NCI-H2029 treated with DMSO at 0.1 percent for 48 hours (cell line): ENCODE results near the gene CLDN8.

Experiments used
- DNase-seq: peaks from one replicate; lab custom pipeline; 2025; lab: John Stamatoyannopoulos, UW

Gene CLDN8

DNA sequence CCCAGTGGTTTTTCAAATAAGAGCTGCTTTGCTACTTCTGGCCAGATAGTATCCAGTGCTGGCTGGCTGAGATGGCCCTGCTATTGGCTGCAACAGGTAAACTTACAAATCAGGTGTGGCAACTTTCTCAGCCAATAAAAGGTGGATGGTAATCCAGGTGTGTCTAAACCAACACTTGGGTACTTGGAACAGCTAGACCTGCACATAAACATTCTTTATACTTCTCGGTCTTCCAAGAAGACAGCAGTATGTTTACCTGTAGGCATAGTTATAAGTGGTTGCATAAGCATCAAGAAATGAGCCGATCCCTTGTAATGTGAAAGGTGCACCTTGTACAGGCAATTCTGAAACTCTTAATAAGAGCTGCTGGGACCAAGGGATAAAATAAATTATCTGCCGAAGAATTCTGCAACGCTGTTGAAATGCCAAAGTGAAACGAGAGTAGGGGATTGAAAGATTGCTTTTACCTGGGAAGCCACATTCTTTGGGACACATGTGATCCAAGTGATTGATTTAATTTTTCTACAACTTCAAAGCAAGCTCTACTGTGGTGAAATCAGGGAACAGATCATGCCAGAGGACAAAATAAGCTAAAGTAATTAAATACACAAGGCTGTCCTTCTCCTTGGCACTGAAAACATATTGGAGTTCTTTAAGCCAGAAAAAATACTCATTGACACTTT, at the start of gene CLDN8:
TSS of gene CLDN8 (minus strand) at position 57 of the 683 bp plus-strand sequence. CDS start 172 bp downstream, outside the sequence.
- no peak for DNase-seq

DNA sequence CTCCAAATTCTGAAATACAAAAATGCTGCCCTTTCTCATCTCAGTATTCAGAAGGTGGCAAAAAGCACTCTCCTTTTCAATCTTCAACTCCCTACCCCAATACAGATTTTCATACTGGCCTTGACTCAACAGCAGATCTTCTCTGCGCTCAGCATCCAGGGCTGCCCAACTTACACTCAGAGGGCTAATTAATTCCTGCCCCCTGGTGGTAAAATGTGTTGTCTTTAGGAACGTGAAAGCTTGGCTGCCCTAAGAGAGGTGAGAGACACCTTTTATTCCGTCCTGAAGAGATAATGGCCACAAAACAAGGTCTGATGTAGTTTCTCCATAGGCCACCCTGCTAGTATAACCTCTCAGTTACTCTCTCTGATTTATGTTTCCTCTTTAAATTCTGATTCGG, 41.9 kb upstream of the CLDN8 start:
- no peak for DNase-seq

DNA sequence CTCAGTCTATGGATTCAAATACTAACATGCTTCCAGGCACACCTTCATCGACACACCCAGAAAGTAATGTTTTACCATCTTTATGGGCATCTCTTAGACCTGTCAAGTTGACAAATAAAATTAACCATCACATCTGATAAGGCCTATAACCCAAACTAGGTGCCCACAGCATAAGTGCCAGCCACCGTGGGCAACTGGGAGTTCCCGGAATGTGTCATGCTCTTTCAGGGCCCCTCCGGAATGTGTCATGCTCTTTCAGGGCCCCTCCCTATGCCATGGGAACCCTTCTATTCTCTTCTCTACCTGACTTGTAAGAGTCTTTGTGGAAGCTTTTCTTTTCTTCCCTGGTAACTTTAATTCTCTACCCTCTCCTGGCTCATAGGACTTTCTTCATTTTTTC, 40.2 kb upstream of the CLDN8 start:
- DNase-seq = no peak

DNA sequence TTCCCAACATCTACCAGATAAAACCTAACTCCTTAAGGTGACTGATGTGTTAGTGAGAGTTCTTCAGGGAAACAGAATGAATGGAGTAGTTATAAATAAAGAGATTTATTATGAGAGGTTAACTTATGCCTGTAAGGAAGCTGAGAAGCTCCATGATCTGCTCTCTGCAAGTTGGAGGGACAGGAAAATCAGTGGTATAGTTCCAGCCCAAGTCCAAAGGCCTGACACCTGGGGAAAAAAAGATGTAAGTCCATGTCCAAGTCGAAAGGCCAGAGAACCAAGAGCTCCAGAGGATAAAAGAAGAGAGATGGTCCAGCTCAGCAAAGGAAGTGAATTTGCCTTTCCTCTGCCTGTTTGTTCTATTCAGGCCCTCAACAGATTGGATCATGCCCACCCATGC, 39.8 kb upstream of the CLDN8 start:
- DNase-seq = no peak

DNA sequence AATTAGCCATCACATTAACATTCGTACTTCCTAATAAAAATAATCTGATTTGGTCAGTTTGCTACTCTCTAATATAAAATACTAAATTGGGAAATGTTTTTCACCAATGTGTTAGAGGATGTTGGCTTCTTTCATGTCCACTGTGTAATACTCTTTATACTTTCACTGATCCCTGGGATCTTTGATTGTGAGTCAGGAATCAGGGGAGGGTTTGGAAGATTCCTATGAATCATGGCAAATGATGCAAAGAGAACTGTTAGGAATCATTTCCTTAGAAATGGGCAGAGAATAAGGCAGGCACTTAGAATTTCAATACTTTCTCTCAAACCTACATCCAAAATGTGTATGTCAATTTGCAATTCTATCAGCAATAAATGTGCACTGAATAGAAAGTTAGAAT, 35.9 kb upstream of the CLDN8 start:
- no peak for DNase-seq

DNA sequence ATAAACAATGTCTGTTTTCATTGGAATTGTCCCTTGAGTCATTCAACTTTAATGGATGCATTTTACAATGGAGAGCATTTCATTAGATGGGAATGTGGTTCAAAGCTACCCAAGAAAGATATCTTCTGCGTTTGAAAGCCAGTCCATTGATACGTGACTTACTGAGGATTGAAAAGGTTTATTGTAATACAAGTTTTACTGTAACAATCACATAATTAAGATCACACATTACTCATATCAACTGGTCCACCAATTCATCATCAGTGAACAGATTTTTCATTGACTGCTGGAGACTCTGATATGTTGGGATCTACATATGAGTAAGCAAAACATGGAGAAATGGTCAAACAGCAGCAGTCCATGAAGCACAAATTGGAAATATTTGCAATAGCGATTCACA, 34.0 kb upstream of the CLDN8 start:
- DNase-seq = no peak

DNA sequence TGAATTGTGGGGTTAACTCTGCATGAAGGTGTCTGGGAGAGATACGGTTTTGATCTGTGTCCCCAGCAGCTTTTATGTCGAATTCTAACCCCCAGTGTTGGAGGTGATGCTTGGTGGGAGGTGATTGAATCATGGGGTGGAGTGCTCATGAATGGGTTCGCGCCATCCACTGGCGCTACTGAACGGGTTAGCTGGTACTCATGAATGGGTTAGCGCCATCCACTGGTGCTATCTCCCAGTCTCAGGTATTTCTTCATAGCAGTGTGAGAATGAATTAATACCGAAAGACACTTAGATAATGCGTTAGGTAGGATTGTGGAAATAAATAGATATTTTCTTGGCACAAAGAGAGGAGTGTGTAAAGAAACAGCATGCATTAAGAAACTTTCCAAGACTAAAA, 32.9 kb upstream of the CLDN8 start:
- DNase-seq = no peak

DNA sequence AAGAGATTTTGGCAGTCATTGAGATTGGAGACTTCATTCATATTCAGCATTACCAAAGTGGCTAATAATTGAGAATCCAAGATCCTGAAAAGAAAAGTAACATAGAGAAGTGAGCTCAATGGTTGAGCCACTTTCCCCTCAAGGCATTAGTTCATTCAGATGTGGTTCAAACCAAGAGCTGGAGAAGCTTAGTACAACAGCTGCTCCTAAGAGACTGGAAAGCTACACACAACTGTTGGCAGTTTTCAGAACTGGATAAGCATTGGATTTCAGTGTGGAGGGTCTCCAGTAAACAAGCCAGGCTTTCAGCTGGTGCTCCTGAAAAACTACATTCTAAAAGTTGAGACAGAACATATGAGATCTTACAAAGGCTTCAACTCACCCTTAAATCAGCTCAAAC, 29.2 kb upstream of the CLDN8 start:
- DNase-seq = no peak

DNA sequence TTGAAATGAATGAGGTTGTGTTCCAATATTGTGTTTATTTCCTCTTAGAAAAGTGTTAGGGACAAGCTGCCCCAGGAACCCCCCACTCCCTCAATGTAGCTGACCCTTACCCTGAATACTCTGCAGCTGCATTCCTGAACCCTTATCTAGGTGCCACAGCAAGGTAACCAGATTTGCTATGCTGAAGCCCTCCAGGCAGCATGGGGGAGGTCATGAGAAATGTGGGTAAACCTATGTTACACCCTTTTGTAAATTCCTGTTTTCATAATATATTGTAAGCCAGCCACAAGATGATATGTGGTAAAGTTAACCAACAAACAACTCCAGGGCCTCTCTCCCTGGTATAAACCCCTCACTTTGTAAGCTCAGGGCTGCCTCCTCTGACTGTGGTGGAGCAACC, 27.8 kb upstream of the CLDN8 start:
- no peak for DNase-seq

DNA sequence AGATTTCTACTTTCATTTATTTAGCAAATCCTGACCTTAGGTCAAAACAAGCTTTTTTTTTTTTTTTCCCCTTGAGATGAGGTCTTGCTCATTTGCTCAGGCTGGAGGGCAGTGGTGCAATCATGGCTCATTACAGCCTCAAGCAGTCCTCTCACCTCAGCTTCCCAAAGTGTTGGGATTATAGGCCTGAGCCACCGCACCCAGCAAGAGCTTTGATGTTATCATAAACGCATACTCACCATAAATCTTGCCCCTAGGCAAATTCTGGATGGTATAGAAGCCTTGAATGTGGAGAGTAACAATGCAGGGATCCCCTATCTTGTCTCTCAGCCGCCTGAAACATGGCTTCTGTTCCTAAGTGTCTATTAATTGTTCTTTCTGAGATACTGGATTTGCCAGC, 24.8 kb upstream of the CLDN8 start:
- no peak for DNase-seq

DNA sequence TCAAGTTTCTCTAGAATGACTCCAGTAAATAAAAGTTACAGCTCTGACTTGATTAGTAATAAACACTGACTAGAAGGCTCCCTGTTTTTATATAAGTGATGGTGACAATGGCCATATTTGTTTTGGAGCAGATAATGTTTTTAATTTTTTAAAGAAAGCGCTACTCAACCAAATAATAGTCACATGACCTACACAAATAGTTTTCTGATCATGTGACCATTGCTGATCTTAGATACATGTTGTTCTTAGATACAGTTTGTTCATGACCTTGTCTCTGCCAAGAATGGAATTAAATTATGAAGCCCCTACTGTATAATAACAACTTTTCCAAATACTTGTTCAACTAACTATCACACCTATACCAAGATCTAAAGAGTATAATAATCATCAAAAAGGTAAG, 22.3 kb upstream of the CLDN8 start:
- DNase-seq = no peak

DNA sequence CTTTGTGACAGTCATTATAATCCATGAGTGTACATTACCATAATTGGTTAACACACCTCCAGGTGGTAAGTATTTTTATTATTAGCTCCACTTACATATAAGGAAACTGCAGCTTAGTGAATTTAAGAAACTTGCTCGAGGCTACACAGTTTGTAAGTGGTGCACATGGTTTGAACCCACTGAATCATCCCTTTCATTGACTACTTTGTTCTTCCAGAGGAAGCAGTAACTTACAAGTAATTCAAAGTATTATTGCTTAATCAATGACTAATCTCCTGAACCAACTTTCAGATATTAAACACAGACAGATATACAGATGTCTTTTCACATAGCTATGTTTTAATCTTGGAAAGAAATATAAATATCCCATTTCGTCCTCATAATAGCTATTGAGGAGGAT, 18.7 kb upstream of the CLDN8 start:
- DNase-seq = no peak

DNA sequence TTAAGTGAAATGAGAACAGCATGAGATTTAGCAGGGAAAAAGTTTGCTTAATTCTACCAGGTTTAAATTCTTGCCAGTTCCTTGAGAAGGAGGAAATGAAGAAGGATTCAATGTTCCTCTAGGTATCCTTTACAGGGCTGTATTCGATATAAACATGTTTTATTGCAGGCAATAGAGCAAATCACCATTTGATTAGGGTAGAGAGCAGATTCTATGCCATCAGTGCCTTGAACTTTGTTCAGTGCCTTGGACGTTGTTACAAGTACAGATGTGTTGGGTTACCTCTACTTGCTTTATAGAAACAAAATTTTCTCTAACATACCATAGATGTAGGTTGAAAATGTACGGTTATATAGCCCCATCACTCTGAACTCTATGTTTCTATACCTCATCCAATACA, 18.2 kb upstream of the CLDN8 start:
- no peak for DNase-seq

DNA sequence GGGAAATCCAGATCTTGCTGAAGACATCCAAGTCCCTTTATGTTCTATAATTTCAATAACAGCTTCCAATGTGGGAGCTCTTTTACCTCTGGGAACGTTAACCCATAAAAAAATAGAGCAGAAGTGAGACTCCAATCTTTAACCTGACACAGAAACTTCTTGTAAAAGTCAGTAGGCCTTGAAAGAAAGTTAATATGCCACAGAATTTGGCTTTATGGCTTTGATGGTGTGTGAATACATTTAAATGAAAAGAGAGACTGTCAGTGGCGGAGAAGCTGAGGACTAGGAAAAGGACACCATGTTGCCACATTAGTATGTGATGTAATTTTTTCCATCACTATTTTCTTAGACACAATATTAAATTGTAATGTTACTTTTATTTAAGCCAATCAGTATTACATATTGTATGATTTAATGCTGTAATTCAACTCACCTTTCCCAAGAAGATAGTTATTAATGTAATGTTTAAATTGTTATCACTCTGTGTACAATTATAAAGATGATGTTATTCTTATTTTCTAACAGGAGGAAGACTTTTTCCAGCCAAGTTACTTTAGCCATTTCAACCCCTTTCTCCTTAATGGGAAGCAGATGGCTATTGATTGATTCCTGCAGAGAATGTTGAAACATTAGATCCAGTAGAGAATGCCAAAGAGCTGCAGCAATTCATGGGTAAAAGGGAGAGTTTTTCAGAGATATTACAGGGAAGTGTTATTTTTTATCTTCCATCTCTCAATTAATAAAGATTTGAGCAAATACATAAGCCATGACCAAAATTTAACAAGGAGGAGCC, 17.5 kb upstream of the CLDN8 start:
- no peak for DNase-seq

DNA sequence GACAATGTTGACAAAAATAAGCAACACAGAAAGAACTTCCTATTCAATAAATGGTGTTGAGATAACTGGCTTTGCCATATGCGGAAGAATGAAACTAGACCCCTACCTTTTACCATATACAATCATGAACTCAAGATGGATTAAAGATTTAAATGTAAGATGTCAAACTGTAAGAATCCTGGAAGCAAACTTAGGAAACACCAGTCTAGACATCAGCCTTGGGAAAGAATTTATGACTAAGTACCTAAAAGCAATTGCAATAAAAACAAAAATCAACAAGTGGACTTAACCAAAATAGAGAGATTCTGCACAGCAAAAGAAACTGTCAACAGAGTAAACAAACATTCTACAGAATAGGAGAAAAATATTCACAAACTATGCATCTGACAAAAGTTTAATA, 16.1 kb upstream of the CLDN8 start:
- DNase-seq = no peak

DNA sequence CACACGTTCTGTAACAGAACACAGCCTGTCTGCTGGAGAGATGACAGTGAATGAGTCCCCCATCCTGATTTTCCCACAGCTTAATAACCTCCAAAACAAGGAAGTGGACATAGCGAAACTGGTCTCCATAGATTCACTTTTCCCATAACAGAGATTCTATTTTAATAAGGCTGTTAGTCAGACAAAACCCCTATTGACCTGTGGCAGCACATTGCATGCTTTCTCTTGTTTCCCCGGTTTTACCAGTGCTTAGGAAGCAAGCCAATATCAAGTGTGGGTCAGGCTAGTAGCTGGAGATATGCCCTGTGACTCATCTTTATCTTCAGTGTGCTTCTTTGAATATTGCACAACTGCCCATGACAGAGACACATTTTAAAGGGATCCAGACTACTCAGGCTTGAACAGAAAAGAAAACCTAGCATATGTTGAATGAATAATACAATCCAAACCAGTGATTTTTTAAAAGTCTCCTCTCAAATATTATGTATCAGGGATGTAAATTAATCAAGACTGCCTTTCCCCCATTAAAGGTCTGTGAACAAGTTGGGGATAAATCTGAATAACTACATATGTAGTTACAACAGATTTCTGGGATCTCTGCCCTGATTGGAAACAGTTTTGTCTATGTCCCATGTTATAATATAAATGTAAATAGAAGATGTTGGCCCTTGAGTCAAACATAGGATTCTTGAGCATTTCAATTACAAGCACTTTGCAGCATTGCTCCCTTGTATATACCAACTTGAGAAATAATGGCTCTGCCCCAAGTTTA, 11.9 kb upstream of the CLDN8 start:
- peak; percentile 53 for DNase-seq

DNA sequence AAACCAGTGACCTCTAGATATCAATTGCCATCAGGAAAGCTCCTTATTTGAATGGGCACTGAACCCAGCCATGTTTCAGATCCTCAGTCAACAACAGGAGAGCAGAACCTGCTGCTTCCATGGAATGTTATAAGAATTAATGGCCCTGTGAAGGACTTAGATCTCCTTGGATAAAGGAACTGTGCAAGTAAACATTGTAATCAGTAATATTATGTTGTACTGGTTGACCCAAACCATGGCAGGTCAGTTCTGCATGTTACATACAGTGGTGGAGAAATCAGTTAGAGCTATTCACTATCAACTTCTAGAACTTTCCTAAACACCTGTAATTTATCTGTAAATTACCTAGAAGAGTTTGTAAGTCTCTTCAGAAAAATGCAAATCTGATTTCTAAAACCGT, 11.2 kb upstream of the CLDN8 start:
- no peak for DNase-seq

DNA sequence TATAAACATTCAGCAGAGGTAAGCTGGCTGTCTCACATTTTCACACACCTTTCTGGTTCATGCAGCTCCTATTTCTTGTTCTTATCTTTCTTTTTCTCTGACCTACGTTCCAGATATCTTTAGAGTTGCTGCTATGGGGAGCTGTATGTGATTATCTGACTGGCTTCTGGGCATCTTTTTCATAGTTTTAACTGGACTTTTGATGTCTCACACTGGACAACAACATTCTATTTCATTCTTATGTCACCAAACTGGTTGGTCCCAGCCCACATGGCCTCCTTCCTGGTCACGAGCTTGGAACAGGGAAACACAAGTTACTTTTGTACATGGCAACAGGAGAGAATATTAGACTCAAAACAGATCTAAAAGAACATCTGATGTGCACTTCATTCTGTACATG, 7.7 kb upstream of the CLDN8 start:
- no peak for DNase-seq

DNA sequence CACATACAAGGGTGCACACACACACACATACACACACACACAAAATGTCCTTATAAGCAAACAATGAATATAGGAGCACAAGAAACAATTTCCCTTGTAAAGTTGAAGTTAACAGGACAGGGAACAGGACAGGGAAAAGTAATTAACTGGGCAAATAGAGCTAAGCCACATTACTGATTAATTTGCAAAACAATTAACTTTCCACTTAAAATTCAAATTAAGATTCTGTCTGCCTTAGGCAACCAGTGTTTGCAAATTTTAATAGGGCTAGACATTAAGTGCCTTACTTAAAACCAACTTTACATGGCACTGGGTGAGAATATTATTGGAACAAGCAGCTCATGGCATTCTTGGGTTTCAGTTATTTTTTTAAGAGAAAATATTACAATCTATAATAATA, 6.8 kb upstream of the CLDN8 start:
- no peak for DNase-seq

DNA sequence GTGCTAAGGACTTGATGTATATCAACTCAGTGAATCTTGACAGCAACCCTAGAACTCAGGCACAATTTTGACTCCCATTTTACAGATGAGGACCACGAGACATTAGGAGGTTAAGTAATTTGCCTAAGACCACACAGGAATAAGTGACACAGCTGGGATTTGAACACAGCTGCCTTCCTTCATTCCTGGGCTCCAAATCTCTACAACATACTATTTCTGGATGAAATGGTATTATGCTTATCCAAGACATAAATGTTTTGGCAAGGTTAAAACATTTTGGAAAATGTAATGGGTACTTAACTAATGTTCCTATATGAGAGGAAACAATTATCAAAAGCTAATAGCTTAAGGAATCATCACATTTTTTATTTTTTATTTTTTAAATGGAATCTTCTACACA, 4.8 kb downstream of the CLDN8 start:
- DNase-seq = no peak

DNA sequence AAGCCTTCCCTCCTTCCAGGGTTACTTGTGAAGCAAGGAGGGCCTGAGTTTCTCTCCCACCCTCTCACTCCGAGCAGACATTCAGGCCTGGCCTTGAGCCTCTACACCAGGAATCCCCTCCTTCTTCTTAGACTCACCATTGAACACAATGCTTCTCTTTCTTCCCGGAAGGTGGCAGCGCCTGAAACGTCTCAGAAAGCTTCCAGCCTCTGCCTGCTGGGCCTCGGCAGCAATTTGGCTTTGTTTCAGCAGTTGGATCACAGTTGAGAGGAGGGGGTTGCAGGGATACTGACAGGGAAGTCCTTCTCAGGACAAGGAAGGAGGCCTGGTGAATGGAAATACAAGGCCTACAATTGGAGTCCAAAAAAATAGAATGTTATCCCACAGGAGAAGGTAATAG, 6.3 kb downstream of the CLDN8 start:
- DNase-seq = no peak

DNA sequence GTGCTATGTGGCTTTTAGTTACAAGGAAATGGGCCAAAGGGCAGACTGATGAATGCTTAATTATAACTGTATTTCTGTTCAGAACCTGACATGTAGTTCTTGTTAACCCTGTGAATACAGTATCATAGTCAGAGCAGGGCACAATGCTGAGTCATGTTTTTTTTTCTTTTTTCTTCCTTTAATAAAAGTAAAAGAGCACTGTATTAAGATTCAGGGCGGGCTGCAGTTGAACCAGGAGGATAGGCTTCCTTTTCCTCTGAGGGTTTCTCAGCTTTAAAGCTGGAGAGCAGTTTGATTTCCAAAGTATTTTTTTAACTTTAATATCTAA, 8.7 kb downstream of the CLDN8 start:
- no peak for DNase-seq

DNA sequence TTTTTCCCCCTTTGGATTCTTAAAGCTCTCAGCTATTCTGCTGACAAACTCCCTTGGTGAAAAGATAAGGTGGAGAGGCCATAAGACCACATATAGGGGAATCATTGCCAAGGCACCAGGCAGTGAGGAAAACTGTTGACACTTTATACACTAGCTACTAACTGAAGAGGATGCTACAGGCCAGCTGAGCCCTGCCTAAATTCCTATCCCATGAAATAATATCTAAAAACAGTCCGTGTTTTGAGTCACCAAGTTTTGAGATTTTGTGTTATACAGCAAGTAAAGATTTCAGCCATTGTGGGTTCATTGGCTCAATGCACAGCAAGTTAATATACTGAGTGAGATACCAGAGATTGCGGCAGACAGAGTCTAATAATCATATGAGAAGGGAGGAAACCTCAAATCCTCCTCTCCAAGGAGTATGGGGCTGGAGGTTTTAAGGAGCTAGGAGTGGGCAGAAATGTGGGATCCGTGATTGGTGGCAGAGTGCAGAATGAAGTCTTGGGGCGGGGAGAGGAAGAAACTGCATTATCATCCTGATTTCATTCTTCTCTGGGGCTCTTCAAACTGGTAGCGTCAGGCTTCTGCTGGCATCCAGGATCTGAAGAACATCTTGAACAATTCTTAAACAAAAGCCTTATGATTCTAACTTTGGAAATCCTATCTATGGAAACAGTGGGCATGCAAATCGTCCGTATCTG, 9.2 kb downstream of the CLDN8 start:
- no peak for DNase-seq
